Neural cell (in vitro differentiated cells): ENCODE data around the gene NCKAP1.

Source experiments
- POLR2AphosphoS5 ChIP-seq: IDR thresholded peaks from 2 replicates; pipeline ENCODE4 v1.6.1; 2012
- RAD21 ChIP-seq: fragments of 450-650 bp; conservative IDR thresholded peaks from 2 replicates; pipeline ENCODE4 v1.6.1; 2014; ENCODE audit warnings: antibody characterized with exemption, mild to moderate bottlenecking, moderate library complexity
- SMC3 ChIP-seq: fragments of 450-650 bp; conservative IDR thresholded peaks from 2 replicates; pipeline ENCODE4 v1.6.1; 2014; ENCODE audit warnings: antibody characterized with exemption, mild to moderate bottlenecking, moderate library complexity; ENCODE audit not compliant: poor library complexity
- TF ChIP-seq, protein P1 (sequence below): fragments of 450-650 bp; IDR thresholded peaks from 2 replicates; pipeline ENCODE4 v1.5.1; 2014; ENCODE audit warnings: antibody characterized with exemption, mild to moderate bottlenecking, moderate library complexity; ENCODE audit not compliant: poor library complexity, severe bottlenecking

GRCh38 chr2:182887093-182887492 is 151.2 kb downstream of the NCKAP1 start:
- TF ChIP-seq, protein P1, sequence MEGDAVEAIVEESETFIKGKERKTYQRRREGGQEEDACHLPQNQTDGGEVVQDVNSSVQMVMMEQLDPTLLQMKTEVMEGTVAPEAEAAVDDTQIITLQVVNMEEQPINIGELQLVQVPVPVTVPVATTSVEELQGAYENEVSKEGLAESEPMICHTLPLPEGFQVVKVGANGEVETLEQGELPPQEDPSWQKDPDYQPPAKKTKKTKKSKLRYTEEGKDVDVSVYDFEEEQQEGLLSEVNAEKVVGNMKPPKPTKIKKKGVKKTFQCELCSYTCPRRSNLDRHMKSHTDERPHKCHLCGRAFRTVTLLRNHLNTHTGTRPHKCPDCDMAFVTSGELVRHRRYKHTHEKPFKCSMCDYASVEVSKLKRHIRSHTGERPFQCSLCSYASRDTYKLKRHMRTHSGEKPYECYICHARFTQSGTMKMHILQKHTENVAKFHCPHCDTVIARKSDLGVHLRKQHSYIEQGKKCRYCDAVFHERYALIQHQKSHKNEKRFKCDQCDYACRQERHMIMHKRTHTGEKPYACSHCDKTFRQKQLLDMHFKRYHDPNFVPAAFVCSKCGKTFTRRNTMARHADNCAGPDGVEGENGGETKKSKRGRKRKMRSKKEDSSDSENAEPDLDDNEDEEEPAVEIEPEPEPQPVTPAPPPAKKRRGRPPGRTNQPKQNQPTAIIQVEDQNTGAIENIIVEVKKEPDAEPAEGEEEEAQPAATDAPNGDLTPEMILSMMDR: no peak
- TF ChIP-seq SMC3 (no peak), POLR2AphosphoS5 (no peak), RAD21 (no peak)
